TTC549 (cell line): ENCODE measurements around the gene DPP4.
"Not testable (repeated sequence)": the region's sequence is repeated elsewhere in the genome, so short reads cannot be mapped to it uniquely, and the experiment has no call there.

Source experiments
- FAIRE-seq: peaks from 2 replicates; lab custom pipeline; 2012; peaks lifted over from hg19 to GRCh38; lab: Jason Lieb, UNC

DPP4 gene

DNA sequence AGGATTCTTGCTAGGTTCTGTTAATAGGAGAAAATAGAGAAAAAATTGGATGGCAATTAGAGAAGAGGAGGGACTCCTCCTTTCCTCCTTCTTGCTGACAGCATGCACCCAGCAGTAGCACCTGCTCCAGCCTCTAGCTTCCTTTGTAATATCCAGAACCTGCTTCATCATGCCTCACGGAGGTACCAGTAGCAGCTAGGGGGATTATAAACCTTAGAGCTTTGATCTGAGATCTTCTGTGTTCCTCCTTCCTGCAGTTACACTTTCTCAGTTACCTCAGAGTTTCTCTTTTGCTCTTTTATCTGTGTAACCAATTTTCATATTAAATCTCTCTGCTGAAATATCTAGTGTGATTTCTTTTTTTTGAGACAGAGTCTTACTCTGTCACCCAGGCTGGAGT lies 16.6 kb downstream of the DPP4 start:
- FAIRE-seq, result no peak

DNA sequence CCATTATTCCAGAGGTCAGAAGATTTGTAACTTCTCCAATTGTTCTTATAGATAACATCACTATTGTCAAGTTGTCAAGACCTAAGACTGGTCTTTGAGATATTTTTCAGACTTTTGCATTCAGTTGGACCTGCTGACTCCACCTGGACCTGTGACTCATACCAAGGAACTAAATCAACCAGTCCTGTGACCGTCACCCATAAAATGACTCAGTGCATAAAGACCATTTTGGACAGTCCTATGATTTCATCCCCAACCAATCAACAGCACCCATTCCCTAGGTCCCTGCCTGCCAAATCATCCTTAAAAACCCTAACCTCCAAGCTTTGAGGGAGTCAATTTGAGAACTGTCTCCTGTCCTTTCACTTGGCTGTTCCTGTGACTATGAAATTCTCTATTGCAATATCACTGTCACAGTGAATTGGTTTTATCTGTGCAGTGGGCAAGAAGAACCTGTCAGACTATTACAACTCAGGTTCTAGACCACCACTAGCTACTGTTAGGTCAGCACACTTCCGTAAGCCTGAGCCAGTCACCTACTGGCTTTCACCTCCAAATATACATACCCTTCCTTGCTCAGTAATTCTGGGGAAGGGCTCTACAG lies 17.1 kb downstream of the DPP4 start:
- no peak for FAIRE-seq

DNA sequence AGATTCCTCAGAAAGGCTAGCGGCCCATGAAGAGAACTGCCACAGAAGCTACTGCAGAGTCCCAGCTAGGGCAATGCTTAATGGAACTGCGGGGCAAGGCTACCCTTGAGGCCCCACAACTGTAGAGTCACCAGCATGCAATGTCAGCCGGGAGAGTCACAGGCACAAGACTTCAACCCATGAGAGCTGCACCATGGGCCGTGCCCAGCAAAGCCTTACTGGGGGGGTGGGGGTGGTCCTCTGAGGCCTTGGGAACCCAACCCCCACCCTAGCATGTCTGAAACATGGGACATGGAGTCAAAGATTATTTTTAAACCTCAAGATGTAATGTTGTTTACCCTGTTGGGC lies 20.2 kb downstream of the DPP4 start:
- FAIRE-seq, result no peak

DNA sequence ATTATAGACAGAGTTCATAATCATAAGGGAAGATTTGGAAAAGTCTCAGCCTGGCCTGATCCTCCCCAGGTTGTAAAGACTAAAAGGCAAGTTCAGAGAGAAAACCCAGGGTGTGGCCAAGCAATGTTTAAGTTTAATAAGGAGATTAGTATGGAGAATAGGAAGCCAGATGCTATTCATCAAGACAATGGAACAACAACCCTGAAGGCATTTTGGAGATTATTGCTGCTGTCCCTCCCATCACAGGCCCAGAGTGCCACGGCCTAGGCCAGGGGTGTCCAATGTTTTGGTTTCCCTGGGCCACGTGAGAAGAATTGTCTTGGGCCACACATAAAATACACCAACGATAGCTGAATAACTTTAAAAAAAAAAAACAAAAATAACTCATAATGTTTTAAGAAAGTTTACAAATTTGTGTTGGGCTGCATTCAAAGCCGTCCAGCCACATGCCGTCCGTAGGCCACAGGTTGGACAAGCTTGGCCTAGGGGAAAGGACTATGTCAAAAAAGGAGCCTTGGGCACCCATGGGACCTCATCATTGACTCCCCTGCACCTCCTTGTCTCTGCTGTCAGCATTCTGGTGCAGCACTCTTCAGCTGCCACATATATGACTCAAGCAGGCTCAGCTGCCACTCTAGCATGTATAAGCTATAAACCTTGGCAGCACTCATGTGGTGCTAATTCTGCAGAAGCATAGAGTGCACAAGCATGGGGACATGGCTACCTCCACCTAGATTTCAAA lies 20.8 kb downstream of the DPP4 start:
- no peak for FAIRE-seq

DNA sequence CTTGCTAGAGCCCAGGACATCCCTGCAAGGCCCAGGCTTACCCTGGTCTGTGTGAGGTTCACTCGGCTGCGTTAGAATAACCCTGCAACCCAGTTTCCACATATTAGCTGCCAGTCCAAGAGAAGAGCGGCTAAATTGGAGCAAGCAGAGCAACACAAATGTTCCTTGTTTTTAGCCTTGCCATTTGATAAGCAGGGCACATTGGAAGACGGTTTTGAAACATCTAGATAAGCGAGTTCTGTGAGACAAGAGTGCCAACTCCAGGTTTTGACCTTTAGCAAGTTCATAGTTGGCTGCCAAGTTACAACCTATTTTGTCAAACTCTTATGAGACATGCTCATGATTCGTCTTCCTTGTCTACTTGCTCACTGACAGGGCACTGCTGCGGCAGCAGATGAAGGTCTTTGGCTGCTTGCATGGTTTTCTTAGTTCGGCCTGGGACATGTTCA lies 23.5 kb downstream of the DPP4 start:
- FAIRE-seq, result no peak

DNA sequence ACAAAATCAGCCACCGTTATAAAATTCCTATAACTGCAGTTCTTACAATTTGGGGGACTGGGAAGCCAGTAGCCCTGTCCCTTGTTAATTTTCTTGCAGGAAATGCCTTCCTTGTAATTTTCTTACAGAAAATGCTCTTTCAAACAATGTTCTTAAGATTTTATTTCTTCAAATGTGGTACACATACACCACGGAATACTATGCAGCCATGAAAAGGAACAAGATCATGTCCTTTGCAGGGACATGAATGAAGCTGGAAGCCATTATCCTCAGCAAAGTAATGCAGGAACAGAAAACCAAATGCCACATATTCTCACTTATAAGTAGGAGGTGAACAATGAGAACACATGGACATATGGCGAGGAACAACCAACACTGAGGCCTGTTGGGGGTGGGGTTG lies 24.9 kb downstream of the DPP4 start:
- FAIRE-seq, result not testable (repeated sequence)

DNA sequence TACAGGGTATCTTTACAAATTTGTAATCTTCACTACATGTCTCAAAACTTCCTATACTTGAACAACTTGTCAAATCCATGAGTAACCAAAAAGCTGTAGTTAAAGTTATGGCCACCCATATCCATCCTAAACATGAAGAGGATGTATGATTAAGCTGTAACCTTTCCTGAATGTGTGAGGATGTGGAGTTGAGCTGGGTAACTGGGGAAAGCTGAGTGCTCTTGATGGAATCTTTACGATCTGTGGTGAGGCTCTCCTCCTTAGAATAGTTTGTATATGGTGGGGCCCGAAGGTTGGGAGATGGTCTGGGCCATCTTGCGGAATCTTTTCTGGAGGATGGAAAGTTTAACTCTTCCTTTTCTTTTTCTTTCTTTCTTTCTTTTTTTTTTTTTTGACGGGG lies 29.4 kb downstream of the DPP4 start:
- no peak for FAIRE-seq

DNA sequence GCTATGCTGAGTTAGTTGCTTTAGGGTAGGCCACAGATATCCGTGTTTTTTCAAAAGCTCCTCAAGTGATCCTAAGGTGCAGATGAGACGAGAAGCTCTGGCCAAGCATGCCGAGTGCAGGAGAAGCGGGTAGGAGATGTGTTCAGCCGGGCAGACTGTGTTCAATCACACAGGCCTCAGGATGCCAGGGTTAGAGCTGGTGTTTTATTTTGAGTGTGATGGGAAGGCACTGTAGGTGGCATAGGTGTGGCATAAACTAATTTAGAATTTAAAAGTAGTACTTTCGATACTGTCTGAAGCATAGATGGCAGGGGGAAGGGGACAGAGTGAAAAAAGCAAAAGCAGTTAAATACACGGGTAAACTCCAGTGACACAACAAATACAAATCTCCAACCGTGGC lies 30.9 kb downstream of the DPP4 start:
- no peak for FAIRE-seq

DNA sequence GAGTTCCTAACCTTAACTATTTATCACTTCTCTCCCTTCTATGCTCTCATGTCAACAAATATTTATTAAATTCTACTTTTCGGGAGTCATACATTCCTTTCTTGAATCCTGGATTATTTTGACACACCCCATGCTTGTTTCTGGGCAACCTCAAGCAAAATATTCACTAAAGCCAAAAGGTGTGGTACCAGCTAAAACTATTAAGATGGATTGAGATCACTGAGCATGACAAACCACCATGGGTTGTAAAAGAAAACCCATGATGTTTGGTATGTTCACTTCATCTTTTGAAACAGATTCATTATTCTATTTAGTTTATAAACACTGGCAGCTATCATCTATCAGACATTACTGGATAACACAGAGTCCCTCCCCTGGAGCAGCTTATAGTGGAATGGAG lies 32.5 kb downstream of the DPP4 start:
- FAIRE-seq, result no peak

DNA sequence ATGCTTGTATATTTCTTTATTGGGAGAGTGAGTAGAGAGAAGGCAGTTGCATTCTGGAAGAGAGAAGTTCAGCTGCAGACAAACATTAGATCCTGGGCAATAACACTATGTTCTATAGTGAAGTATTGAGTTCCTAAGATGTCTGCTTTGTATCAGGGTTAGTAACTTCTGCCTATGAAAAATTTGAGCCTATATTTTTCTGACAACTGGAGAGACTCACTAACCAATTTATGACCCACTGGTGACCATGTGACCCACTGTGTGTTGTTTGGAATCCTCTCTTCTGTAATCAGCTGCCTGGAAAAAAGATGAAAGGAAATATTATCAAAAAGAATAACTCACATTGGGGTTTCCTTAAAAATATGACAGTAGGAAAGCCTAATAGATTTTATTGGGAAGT lies 35.3 kb downstream of the DPP4 start:
- FAIRE-seq, result no peak

DNA sequence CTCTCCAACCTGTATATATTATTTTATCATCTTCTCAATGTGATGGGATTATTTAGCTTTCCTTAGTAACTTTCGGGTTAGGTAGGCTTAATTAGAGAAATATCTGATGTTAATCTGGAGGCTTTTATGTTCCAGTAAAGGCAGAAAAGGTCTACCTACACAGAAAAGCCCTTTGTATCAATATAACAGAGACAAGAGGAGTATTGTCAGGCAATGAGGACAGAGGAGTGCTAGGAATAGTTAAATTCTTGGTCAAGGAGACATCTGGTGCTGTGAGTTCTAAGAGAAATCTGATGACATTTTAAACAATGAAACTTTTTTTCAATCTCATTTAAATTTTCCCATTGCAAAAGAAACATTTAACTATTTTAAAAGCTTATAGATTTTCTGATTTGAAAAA lies 36.1 kb downstream of the DPP4 start:
- FAIRE-seq, result no peak

DNA sequence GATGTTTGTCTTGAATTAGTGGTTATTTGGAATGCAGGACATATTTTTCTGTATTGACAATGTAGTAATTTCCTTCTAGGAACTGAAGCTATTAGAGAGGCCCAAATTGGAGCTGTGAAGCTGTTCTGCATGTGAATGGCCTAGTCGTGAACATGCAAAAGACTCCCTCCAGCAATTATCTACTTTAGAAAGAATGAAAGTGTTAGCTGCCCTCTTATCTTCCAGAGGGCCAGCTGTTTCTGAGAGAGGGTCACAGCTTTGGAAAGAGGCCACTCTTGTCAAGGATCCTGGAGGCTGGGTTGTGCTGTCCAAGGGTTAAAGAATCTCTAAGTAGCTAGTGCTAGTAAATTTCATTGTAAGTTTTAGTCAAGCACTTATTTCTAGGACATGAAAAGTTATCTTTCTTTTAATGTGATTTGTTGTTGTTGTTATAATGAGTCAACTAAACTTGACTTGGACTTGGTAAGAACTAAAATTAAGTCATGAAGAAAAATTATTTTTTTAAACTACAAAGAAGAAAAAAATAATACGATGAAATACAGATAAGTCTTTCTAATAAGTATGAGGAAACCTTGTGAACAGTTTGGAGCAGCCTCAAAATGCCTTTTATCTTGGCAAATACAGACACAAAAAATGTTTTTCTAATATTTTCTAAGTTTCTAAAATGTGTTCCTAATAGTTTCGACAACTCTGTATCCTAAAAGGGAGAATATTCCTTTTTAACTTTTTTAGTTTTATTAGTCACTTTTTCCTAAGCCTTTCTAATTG lies 36.8 kb downstream of the DPP4 start:
- no peak for FAIRE-seq

DNA sequence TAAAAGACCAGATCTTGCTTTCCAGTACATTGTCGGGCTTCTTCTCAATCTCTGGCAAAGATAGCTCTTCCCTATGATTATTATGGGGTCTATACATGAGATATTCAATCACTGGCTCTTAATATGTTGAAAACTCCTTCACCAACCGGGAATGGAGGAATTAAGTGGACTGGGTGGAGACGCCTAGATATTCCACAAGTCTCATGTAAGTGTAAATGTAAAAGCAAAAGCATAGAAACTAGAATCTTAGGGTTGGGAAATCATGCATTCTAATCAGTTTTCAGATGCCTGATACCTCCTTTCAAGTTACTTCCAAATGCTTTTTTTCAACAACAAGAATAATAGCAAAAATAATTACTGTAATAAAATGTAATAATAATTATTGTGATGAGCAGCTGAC lies 38.0 kb downstream of the DPP4 start:
- FAIRE-seq, result no peak

DNA sequence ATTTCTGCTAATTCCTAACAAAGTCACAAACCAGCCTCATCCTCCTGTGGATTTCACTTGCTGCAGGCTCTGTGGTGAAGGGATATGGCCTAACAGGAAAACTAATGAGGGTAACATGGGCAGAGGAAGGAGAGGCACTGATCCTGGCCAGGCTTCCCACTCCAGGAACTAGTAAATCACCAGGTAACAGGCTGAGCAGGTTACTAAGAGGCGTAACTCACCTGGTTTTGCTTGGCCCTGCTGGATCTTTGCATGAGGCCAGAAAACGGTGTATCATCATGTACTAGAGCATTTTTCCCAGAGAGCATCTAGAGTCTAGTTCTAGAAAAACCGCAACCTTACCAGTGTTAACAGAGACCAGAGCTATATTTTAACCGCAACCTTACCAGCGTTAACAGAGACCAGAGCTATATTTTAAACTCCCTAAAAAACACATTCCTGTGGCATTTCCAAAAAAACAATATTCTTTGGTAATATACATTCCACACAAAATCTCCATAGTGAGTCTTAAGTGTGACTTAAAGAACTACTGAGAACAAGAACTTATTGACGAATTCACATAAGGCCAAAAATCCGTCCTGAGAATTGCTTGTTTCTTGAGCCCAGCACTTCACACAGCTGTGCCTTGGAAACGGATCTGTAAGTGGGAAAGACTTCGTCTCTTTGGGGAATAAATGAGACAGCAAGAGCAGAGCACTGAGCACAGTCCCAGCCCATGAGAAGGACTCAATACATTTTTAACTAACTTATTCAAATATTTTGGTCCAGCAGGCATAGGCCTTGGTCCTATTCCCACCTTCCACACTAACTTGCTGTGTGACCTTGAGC lies 43.4 kb downstream of the DPP4 start:
- no peak for FAIRE-seq

DNA sequence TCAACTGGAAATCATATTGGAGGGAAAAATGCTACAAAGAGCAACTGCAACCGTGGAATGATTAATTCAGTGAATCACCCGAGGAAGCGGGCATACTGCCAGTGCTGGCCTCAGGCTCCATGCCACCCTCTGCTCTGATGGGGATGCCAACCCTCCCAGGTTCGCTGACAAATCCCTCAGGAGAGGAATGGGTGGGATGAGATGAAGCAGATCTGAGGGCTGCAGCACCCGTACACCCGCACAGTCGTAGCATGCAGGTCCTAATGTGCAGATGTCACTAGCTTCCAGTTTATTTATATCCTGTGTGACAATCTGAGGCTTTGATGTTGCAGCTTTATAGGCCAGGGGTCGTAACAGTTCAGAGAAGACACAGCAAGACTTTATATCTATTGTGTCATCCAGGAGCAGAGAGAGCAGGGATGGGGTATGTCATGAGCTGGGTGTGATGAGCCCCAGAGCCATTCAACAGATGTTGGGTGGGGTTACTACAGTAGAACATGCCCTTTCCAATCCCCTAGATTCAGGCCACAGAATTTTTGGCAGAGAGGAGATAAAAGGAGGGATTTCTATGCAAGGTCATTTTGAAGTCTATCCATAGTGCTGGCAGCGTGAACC lies 44.6 kb downstream of the DPP4 start:
- no peak for FAIRE-seq

DNA sequence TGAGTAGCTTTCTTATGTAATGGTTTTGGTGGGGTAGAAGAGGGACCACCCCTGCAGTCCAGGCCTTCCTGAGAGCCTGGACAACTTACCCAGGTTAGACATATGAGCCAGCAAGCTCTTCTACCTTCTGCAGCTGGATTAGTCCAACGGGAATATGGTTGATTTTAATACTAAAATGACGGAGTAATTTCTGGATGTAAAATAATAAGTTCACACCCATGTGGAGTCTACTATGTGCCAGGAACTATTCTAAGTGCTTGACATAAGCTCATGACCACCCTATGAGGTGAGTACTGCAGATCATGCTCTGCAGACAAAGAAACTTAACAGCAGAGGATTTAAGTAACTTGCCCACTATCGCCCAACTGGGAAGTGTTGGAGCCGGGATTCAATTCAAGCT lies 45.5 kb downstream of the DPP4 start:
- no peak for FAIRE-seq

DNA sequence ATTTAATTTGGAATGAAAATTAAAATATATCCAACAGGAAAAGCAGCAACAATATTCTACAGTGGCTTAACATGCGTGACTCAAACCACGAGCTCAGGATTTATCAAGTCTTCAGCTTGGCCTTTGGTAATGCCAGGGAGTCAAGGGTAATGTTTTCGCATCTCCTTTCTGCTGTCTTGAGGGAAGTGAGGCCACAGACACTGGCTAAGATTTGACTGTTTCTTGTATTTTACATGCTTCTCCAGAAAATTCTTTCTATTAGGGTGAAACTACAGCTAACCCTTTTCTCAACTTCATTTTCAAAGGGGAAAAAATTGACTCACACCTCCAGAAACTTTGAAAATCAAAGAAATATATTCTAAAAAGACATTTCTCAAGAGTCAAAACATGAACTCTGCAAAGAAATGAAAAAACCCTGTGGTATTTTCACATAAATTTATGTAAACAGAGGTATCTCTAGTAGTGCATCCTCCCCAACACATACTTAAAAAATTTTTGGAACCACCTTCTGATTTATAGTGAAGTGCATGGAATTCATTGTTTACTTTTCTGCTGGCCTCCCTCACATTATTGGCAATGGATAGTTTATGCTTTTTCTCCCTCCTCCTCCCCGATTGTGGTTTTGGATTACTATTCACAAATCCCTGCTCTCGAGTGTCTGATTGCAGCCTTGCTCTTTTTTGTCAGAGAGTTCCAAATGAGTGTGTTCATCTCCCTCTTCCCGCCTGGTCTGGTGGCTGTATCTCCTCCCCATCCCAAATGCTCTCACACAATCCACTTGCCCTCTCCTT lies 48.7 kb downstream of the DPP4 start:
- FAIRE-seq, result no peak

DNA sequence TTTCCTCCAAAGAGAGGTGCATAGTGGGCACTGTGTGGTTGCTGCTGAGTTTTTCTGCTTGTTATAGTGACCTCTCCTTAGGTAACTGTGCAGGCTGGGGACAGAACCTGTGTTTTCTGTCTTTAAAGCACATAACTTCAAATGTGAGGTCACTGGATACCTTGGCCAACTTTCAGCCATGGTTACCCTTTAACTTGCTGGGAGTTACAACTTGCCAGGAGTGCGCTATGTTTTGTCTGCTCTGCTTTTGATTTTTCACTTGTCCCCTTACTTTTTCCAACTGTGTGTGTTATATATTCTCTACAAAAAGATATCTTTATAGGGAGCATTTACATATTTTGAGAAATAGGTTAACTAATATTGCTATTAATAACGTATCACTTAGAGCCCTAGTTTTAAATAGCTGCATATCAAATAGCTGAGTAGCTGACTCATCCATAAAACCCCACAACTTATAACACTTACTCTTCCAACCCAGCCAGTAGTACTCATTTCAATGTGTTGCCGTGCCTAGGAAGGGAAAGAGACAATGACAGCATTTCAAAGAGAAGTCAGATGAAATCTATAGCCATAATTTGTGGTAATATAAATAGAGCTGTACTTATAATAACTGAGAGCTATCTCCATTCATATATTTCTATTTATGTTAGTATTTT lies 51.6 kb downstream of the DPP4 start:
- no peak for FAIRE-seq

DNA sequence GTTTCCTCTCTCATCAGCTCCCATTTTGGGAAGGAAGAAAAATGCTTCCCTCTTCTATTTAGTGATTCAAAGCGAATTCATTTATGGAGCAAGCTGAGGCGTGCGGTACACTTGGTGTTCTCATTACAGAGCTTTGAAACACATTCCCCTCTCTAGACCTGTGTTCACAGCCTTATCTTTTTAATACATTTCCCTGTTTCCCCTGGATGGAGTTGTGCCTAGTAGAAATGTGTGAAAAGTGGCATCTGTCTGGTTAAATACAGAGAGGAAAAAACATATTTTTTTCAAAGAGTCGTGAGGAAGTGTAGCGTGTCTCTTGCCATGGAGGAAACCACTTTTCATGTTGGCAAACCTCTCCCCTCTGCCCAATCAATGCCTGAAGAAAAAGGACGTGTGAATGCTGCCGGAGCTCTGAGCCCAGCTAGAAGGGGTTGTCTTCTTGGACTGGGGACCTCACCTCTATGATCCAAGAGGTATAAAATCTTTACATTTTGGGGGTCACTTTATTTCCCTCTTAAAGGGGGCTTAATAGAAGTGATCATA lies 52.4 kb downstream of the DPP4 start:
- FAIRE-seq, result no peak

DNA sequence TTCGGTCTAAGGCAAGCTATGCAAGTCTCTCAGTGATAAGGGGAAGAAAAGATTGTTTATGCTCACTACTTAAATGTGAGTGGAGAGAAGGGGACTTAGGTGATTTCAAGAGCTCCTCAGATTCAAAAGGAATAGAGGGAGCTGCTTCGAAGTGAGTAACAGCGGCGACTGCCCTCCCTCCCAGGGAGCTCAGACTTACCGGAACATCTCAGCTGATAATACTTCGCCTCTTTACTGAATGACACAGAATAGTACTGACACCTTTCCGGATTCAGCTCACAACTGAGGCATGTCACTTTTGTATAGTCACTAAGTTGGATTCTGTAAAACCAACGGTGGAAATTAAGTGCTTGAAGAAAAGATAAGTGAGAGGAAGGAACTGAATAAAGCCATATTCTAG lies 55.5 kb downstream of the DPP4 start:
- no peak for FAIRE-seq

DNA sequence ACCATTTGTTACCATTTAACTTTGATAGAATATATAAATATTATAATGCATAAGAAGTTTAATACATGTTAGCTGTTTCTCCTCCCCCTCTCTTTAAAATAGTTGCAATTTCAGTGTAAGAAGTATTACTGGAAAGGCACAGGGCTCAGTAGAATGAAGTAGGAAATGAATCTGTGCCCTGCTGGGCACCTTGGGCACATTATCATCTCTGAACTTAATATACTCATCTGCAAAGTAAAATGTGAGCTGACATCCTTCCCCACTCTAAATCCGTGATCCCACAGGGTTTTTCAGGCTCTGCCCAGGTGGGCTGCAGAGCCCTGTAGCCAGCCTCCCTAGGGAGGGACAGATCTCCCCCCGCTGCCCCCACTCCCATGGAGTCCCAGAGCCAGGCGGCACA lies 56.8 kb downstream of the DPP4 start:
- no peak for FAIRE-seq
